H1 (cell line): ENCODE data around the gene DAB2IP. TPM values are rescaled to one million over a fixed set of nuclear protein-coding genes. Genes with fewer than 3 reads are reported as not detected.

Source experiments
- CTCF ChIA-PET: fragments of 300-600 bp; sonication (Branson Sonifier 250); formaldehyde crosslinking; loops from one replicate; lab custom pipeline; 2021; ENCODE audit not compliant: partially characterized antibody; lab: Charles Lee
- POLR2A ChIA-PET: fragments of 300-600 bp; sonication (Branson Sonifier 250); formaldehyde crosslinking; loops from one replicate; lab custom pipeline; 2021; ENCODE audit warnings: inconsistent platforms; ENCODE audit not compliant: partially characterized antibody; lab: Charles Lee
- DNase-seq, 2 experiments: peaks; one replicate each; pipeline versions ENCODE4 v3.0.0 to v3.0.0-alpha.2; 2010 to 2022; ENCODE audit warnings: low spot score in 2 of 2, low read depth in 1 of 2, mixed read lengths in 1 of 2
- FAIRE-seq: peaks from 2 replicates; lab custom pipeline; 2011; peaks lifted over from hg19 to GRCh38; lab: Jason Lieb, UNC
- H2AFZ ChIP-seq: 2 replicates; pipeline ENCODE4 v1.8.1; 2012; ENCODE audit warnings: low read length, inconsistent platforms
- H2AK5ac ChIP-seq: 2 replicates; pipeline ENCODE4 v1.6.1; 2013; ENCODE audit warnings: low read depth, low read length
- H2BK120ac ChIP-seq: replicated peaks from 2 replicates; pipeline ENCODE3; 2013; ENCODE audit warnings: low read depth, low read length, inconsistent platforms
- H2BK12ac ChIP-seq: 2 replicates; pipeline ENCODE4 v1.6.1; 2013; ENCODE audit warnings: low read depth, low read length
- H2BK15ac ChIP-seq: 2 replicates; pipeline ENCODE4 v1.6.1; 2013; ENCODE audit warnings: low read length
- H2BK20ac ChIP-seq: 2 replicates; pipeline ENCODE4 v1.6.1; 2013; ENCODE audit warnings: low read length
- H2BK5ac ChIP-seq: 2 replicates; pipeline ENCODE4 v1.6.1; 2013; ENCODE audit warnings: low read depth, low read length
- H3K14ac ChIP-seq: 2 replicates; pipeline ENCODE4 v1.6.1; 2013; ENCODE audit warnings: inconsistent platforms; ENCODE audit not compliant: insufficient read length
- H3K18ac ChIP-seq: 2 replicates; pipeline ENCODE4 v1.6.1; 2013; ENCODE audit warnings: low read length; ENCODE audit errors: extremely low read depth
- H3K23ac ChIP-seq: 2 replicates; pipeline ENCODE4 v1.6.1; 2013; ENCODE audit warnings: inconsistent platforms; ENCODE audit not compliant: insufficient read length
- H3K23me2 ChIP-seq: 2 replicates; pipeline ENCODE4 v1.6.1; 2013; ENCODE audit warnings: low read depth, low read length
- H3K27ac ChIP-seq: 2 replicates; pipeline ENCODE4 v1.6.1; 2011; ENCODE audit warnings: low read depth, low read length, inconsistent platforms
- H3K27me3 ChIP-seq, 4 experiments: replicated peaks in 1 of 4; 1 replicate in 1 of 4; 2 replicates in 3 of 4; pipeline versions ENCODE4 v1.6.1 to v1.8.1; 2011 to 2013; ENCODE audit warnings: low read length in 3 of 4, mild to moderate bottlenecking in 3 of 4, inconsistent platforms in 2 of 4, mixed read lengths in 2 of 4, moderate library complexity in 1 of 4; ENCODE audit not compliant: control insufficient read depth in 3 of 4, insufficient read depth in 3 of 4; ENCODE audit errors: extremely low read depth in 1 of 4
- H3K36me3 ChIP-seq, 4 experiments: 2 replicates each; pipeline versions ENCODE4 v1.6.1 to v1.8.1; 2011 to 2013; ENCODE audit warnings: mild to moderate bottlenecking in 4 of 4, low read length in 3 of 4, moderate library complexity in 2 of 4, control low read depth in 1 of 4, inconsistent platforms in 1 of 4; ENCODE audit not compliant: insufficient read depth in 4 of 4, control insufficient read depth in 2 of 4
- H3K4ac ChIP-seq: replicated peaks from 2 replicates; pipeline ENCODE3; 2013; ENCODE audit warnings: low read length, low read depth, mixed read lengths, inconsistent platforms; ENCODE audit not compliant: insufficient read length
- H3K4me1 ChIP-seq, 4 experiments: replicated peaks in 1 of 4; 1 replicate in 1 of 4; 2 replicates in 3 of 4; pipeline versions ENCODE4 v1.6.1 to v1.8.1; 2011 to 2013; ENCODE audit warnings: low read length in 3 of 4, inconsistent platforms in 2 of 4, mixed read lengths in 1 of 4; ENCODE audit not compliant: insufficient read depth in 4 of 4, control insufficient read depth in 3 of 4
- H3K4me2 ChIP-seq, 2 experiments: 2 replicates each; pipeline versions ENCODE4 v1.6.1 to v1.8.1; 2011 to 2013; ENCODE audit warnings: low read depth in 2 of 2, low read length in 2 of 2, control low read depth in 1 of 2, inconsistent platforms in 1 of 2, mild to moderate bottlenecking in 1 of 2; ENCODE audit not compliant: insufficient read depth in 1 of 2
- H3K4me3 ChIP-seq, 4 experiments: fragments of 200-600, 300-600 bp in 1 of 4; sonication (generic), shearing (Covaris generic), sonication (Bioruptor Twin) in 1 of 4; 2 replicates each; pipeline versions ENCODE4 v1.5.1 to v1.8.1; 2011 to 2016; ENCODE audit warnings: low read length in 4 of 4, low read depth in 3 of 4, control low read depth in 2 of 4, inconsistent platforms in 2 of 4, mild to moderate bottlenecking in 2 of 4, mixed read lengths in 1 of 4, moderate library complexity in 1 of 4; ENCODE audit not compliant: insufficient read depth in 2 of 4; ENCODE audit errors: extremely low read depth in 1 of 4
- H3K56ac ChIP-seq: replicated peaks from 2 replicates; pipeline ENCODE3; 2013; ENCODE audit warnings: low read depth, mild to moderate bottlenecking, mixed read lengths, low read length, inconsistent platforms; ENCODE audit not compliant: insufficient read length
- H3K79me1 ChIP-seq: 2 replicates; pipeline ENCODE4 v1.6.1; 2013; ENCODE audit warnings: low read depth, low read length, control low read depth
- H3K79me2 ChIP-seq, 2 experiments: 2 replicates each; pipeline versions ENCODE4 v1.6.1 to v1.8.1; 2012 to 2013; ENCODE audit warnings: low read length in 2 of 2, mild to moderate bottlenecking in 2 of 2, inconsistent platforms in 1 of 2; ENCODE audit not compliant: insufficient read depth in 2 of 2, control insufficient read depth in 1 of 2
- H3K9ac ChIP-seq, 4 experiments: replicated peaks in 1 of 4; 1 replicate in 1 of 4; 2 replicates in 3 of 4; pipeline versions ENCODE4 v1.6.1 to v1.8.1; 2011 to 2013; ENCODE audit warnings: low read depth in 3 of 4, low read length in 3 of 4, control low read depth in 2 of 4, mild to moderate bottlenecking in 2 of 4, moderate library complexity in 2 of 4, inconsistent platforms in 1 of 4; ENCODE audit errors: extremely low read depth in 1 of 4
- H3K9me3 ChIP-seq, 2 experiments: 2 replicates each; pipeline versions ENCODE4 v1.6.1 to v1.8.1; 2012 to 2013; ENCODE audit warnings: mild to moderate bottlenecking in 2 of 2, moderate library complexity in 2 of 2, control low read depth in 1 of 2, inconsistent platforms in 1 of 2, low read depth in 1 of 2, low read length in 1 of 2, mixed read lengths in 1 of 2; ENCODE audit not compliant: insufficient read depth in 2 of 2
- H4K20me1 ChIP-seq, 2 experiments: replicated peaks in 1 of 2; 2 replicates each; pipeline versions ENCODE3 to v1.8.1; 2011 to 2013; ENCODE audit warnings: inconsistent platforms in 2 of 2, low read length in 2 of 2, mild to moderate bottlenecking in 1 of 2; ENCODE audit not compliant: insufficient read depth in 2 of 2, control insufficient read depth in 1 of 2
- H4K5ac ChIP-seq: 2 replicates; pipeline ENCODE4 v1.6.1; 2013; ENCODE audit warnings: low read length, low read depth, mixed read lengths, inconsistent platforms; ENCODE audit not compliant: insufficient read length
- H4K8ac ChIP-seq: 2 replicates; pipeline ENCODE4 v1.8.0; 2013; ENCODE audit warnings: mild to moderate bottlenecking, moderate library complexity, low read length, inconsistent platforms; ENCODE audit not compliant: insufficient read depth; ENCODE audit errors: extremely low read depth
- H4K91ac ChIP-seq: replicated peaks from 2 replicates; pipeline ENCODE3; 2013; ENCODE audit warnings: low read length, mixed read lengths, inconsistent platforms; ENCODE audit not compliant: insufficient read length
- BRCA1 ChIP-seq: IDR thresholded peaks from 2 replicates; pipeline ENCODE4 v1.6.1; 2012; ENCODE audit warnings: low read depth, low read length, improper control_type of control experiment
- KDM1A ChIP-seq: fragments of 200-600, 300-600 bp; sonication (generic); IDR thresholded peaks from 2 replicates; pipeline ENCODE4 v1.7.1; 2016; ENCODE audit warnings: mild to moderate bottlenecking, low read length, borderline replicate concordance
- POU5F1 ChIP-seq: IDR thresholded peaks from 2 replicates; pipeline ENCODE4 v1.6.1; 2011; ENCODE audit warnings: low read depth, mild to moderate bottlenecking, low read length, moderate library complexity
- SP1 ChIP-seq: IDR thresholded peaks from 2 replicates; pipeline ENCODE4 v1.6.1; 2011; ENCODE audit warnings: low read depth, low read length
- TBP ChIP-seq: IDR thresholded peaks from 2 replicates; pipeline ENCODE4 v1.6.1; 2011; ENCODE audit warnings: low read depth, low read length, improper control_type of control experiment
- WGBS, 2 experiments: shearing (Covaris generic) in 1 of 2; methylation state at CpG; one replicate each; pipeline versions ENCODE4 v1.1.6 to v1.1.7; 2013 to 2015; ENCODE audit warnings: low lambda C conversion rate in 2 of 2, mixed read lengths in 2 of 2, inconsistent platforms in 1 of 2, low coverage in 1 of 2, missing lambda C conversion rate in 1 of 2; ENCODE audit not compliant: insufficient replicate concordance in 2 of 2, insufficient coverage in 1 of 2, insufficient read length in 1 of 2; ENCODE audit errors: extremely low coverage in 1 of 2, missing lambda C conversion rate in 1 of 2; 5-methylcytosine and 5-hydroxymethylcytosine counted together
- polyA plus RNA-seq, 7 experiments: library from polyadenylated mRNA; depleted of rRNA in 3 of 7; stranded (reverse) in 5 of 7; unstranded in 2 of 7; fragments of >200 nt in 5 of 7; fragments of 200-250 nt in 2 of 7; gene quantifications; 1 replicate in 5 of 7; 2 replicates in 1 of 7; 4 replicates in 1 of 7; pipeline versions ENCODE4 v1.2.1 to v1.2.3, GENCODE V29; 2011 to 2013; ENCODE audit warnings: missing spikeins in 2 of 7, mixed read lengths in 2 of 7
- total RNA-seq: library from RNA; stranded (reverse); fragmentation: NEBNext Ultra II Directional; extraction: Animal tissue kit (Norgen Biotek cat#: 25700); gene quantifications from 2 replicates; pipeline ENCODE4 v1.2.1, GENCODE V29; 2021
- TF ChIP-seq, protein P1 (sequence below): IDR thresholded peaks from 2 replicates; pipeline ENCODE4 v1.6.1; 2011; ENCODE audit warnings: low read length, improper control_type of control experiment
- TF ChIP-seq, protein P2 (sequence below), 3 experiments: IDR thresholded peaks; 1 replicate in 2 of 3; 2 replicates in 1 of 3; pipeline versions ENCODE4 v1.5.1 to v1.6.1; 2011; ENCODE audit warnings: low read length in 3 of 3, mild to moderate bottlenecking in 3 of 3, inconsistent platforms in 2 of 3, low read depth in 1 of 3, moderate library complexity in 1 of 3; ENCODE audit not compliant: insufficient read depth in 1 of 3; ENCODE audit errors: control extremely low read depth in 1 of 3

The DAB2IP gene
- total and polyA plus RNA-seq, 2 of the 8 experiments (the other 6 are each of a cell fraction or from before 2014, with no cell fraction given): 19.7 to 39.5 TPM

DNA sequence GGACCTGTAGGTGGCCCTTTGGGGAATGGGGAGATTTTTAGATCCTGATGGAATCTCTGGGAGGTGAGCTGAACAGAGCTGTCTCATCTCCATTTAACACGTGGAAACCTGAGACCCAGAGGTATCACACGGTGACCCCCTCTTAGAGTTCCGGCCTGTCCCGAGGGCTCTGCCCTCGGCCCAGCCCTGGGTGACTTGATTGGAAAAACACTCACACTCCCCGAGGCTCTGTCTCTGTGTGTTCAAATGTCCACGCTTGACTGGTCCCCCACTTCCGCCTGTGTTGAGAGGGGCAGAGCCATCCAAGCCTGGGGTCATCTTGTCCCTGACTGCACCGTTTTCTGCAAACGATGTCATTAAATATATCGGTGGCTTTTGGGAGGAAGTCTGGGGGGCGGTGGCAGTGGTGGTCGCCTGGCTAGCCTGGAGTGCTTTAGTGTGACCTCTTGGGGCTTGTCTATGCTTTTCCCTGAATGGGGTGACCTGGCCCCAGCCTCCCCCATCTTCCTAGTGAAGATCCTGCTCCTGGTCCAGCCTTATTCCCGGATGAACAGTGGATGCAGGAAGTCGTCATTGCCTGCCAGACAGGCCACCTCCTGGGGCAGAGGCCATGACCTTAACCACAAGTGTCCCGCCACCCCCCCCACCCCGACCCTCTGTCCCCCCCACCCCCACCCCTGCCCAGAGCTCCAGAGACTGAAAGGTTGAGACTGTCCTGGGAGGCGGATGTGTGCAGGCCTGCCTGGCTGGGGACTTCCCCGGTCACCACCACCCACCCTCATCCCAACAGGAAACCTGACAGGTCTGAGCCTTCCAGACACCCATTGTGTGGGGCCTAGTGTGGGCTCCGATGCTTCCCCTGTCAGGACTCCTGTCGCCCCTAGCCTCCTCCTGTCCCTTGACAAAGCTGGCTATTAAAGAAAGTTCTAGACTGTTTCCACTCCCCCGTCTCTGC lies 5.3 kb upstream of the DAB2IP start:
- H3K23ac ChIP-seq: no peak overlapping the region
- no peak for FAIRE-seq
- no peak overlapping the region for H3K4me3 ChIP-seq
- H2BK15ac ChIP-seq: no peak overlapping the region
- H3K79me1 ChIP-seq: peaks cover 2% of the 10 kb centered on the region
- no peak overlapping the region for H3K4ac ChIP-seq
- no peak overlapping the region for H4K91ac ChIP-seq
- peaks cover 4% of the 10 kb centered on the region; the same call in 1 of the 2 replicates for H3K23me2 ChIP-seq
- no peak for DNase-seq
- no peak overlapping the region for H2BK20ac ChIP-seq
- peaks cover 0 to 7% (median 0%) of the 10 kb centered on the region in 4 experiments; a peak in 2 of 7 replicates for H3K27me3 ChIP-seq
- peak overlapping the region; percentile 9; the same call in 1 of the 2 replicates for H3K18ac ChIP-seq
- H2AK5ac ChIP-seq: no peak overlapping the region
- ChIA-PET CTCF (interaction anchor here (0.7 to 24.2 kb wide), 6 partner anchors 10 to 57 kb away, joined by 3 to 670 read pairs (median 3); no protein-coding TSS in a partner anchor), POLR2A (interaction anchor here (1.3 kb wide), 1 partner anchor 9 kb away, joined by 3 read pairs; no protein-coding TSS in a partner anchor)
- no peak overlapping the region for H3K9ac ChIP-seq
- peaks cover 10 to 30% (median 17%) of the 10 kb centered on the region in 4 experiments for H3K4me1 ChIP-seq
- no peak overlapping the region for H2AFZ ChIP-seq
- WGBS, 2 experiments: 85% methylated on average over 20 of the region's 22 CpGs; no CpG with 5 or more reads in 1 of the 2 experiments
- H3K4me2 ChIP-seq: no peak overlapping the region
- H2BK12ac ChIP-seq: no peak overlapping the region
- no peak overlapping the region for H3K14ac ChIP-seq
- H4K8ac ChIP-seq: no peak overlapping the region; the same call in 1 of the 2 replicates
- H4K20me1 ChIP-seq: peaks cover 0 to 1% of the 10 kb centered on the region in 2 experiments
- H3K36me3 ChIP-seq: no peaks in the 10 kb centered on the region
- H4K5ac ChIP-seq: no peak overlapping the region
- no peaks in the 10 kb centered on the region for H3K9me3 ChIP-seq
- H3K79me2 ChIP-seq: 0 out of 4 replicates have a peak, but pooled peaks cover 0 to 3% of the 10 kb centered on the region in 2 experiments
- no peak overlapping the region for H2BK120ac ChIP-seq
- no peak overlapping the region for H2BK5ac ChIP-seq
- H3K27ac ChIP-seq: no peak overlapping the region
- no peak overlapping the region for H3K56ac ChIP-seq
- TF ChIP-seq, protein P1, sequence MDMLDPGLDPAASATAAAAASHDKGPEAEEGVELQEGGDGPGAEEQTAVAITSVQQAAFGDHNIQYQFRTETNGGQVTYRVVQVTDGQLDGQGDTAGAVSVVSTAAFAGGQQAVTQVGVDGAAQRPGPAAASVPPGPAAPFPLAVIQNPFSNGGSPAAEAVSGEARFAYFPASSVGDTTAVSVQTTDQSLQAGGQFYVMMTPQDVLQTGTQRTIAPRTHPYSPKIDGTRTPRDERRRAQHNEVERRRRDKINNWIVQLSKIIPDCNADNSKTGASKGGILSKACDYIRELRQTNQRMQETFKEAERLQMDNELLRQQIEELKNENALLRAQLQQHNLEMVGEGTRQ: no peak
- no peak for TF ChIP-seq KDM1A
- TF ChIP-seq TBP: no peak
- TF ChIP-seq BRCA1: no peak
- TF ChIP-seq, protein P2, sequence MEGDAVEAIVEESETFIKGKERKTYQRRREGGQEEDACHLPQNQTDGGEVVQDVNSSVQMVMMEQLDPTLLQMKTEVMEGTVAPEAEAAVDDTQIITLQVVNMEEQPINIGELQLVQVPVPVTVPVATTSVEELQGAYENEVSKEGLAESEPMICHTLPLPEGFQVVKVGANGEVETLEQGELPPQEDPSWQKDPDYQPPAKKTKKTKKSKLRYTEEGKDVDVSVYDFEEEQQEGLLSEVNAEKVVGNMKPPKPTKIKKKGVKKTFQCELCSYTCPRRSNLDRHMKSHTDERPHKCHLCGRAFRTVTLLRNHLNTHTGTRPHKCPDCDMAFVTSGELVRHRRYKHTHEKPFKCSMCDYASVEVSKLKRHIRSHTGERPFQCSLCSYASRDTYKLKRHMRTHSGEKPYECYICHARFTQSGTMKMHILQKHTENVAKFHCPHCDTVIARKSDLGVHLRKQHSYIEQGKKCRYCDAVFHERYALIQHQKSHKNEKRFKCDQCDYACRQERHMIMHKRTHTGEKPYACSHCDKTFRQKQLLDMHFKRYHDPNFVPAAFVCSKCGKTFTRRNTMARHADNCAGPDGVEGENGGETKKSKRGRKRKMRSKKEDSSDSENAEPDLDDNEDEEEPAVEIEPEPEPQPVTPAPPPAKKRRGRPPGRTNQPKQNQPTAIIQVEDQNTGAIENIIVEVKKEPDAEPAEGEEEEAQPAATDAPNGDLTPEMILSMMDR (IDR thresholded peaks at IDR 0.05; ENCODE audit: control extremely low read depth in 1 of 3, insufficient read depth in 1 of 3, low read depth in 1 of 3, low read length in 3 of 3): no peak
- TF ChIP-seq POU5F1: no peak
- no peak for TF ChIP-seq SP1
